ENCODE measurements around the gene PCDHA12. TPM values are rescaled to one million over a fixed set of nuclear protein-coding genes. Genes with fewer than 3 reads are reported as not detected.

The PCDHA12 gene
- polyA plus RNA-seq, 3 donors: not detected

GRCh38 chr5:140882591-140882899, 7.4 kb downstream of the PCDHA12 start:
- Histone ChIP-seq H3K9me3 (replicated peaks in 1 of 2; ENCODE audit: control insufficient read depth in 1 of 2, insufficient read depth in 1 of 2, low read length in 2 of 2) (peaks cover 35 to 43% of the 10 kb centered on the region in 2 donors), H3K4me3 (replicated peaks in 1 of 3; ENCODE audit: low read depth in 2 of 3, low read length in 3 of 3) (no peak overlapping the region), H3K9ac (ENCODE audit: insufficient read depth, low read length, poor library complexity, severe bottlenecking) (no peak overlapping the region), H3K36me3 (replicated peaks in 1 of 2; ENCODE audit: control insufficient read depth in 1 of 2, insufficient read depth in 2 of 2, low read length in 2 of 2) (no peaks in the 10 kb centered on the region), H3K4me1 (ENCODE audit: control insufficient read depth in 1 of 2, insufficient read depth in 2 of 2, low read length in 2 of 2) (no peaks in the 10 kb centered on the region), H3K27me3 (ENCODE audit: control insufficient read depth in 2 of 2, insufficient read depth in 2 of 2, low read length in 2 of 2) (peaks cover 0 to 18% of the 10 kb centered on the region in 2 donors), H3K79me2 (ENCODE audit: insufficient read depth, low read length) (no peaks in the 10 kb centered on the region), H3K27ac (ENCODE audit: low read depth in 1 of 2, low read length in 2 of 2) (no peak overlapping the region), H3K4me2 (replicated peaks; ENCODE audit: extremely low read depth, low read length, poor library complexity, severe bottlenecking) (no peak overlapping the region), H4K20me1 (ENCODE audit: insufficient read depth, low read length) (no peaks in the 10 kb centered on the region), H2AFZ (ENCODE audit: insufficient read depth, low read depth, low read length, poor library complexity, severe bottlenecking) (no peak overlapping the region)
- Mint-ChIP-seq H3K27ac (no peak overlapping the region), H3K36me3 (no peaks in the 10 kb centered on the region), H3K4me3 (peak overlapping the region in 1 of 2 donors; percentile 37), H3K4me1 (no peaks in the 10 kb centered on the region), H3K9me3 (peaks cover 32 to 41% (median 36%) of the 10 kb centered on the region in 7 donors), H3K27me3 (ENCODE audit: low read depth in 3 of 3) (peaks cover 2 to 32% (median 19%) of the 10 kb centered on the region in 3 donors)
- TF ChIP-seq, protein P1, sequence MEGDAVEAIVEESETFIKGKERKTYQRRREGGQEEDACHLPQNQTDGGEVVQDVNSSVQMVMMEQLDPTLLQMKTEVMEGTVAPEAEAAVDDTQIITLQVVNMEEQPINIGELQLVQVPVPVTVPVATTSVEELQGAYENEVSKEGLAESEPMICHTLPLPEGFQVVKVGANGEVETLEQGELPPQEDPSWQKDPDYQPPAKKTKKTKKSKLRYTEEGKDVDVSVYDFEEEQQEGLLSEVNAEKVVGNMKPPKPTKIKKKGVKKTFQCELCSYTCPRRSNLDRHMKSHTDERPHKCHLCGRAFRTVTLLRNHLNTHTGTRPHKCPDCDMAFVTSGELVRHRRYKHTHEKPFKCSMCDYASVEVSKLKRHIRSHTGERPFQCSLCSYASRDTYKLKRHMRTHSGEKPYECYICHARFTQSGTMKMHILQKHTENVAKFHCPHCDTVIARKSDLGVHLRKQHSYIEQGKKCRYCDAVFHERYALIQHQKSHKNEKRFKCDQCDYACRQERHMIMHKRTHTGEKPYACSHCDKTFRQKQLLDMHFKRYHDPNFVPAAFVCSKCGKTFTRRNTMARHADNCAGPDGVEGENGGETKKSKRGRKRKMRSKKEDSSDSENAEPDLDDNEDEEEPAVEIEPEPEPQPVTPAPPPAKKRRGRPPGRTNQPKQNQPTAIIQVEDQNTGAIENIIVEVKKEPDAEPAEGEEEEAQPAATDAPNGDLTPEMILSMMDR (IDR thresholded peaks at IDR 0.05): no peak
- 37% methylated on average over 11 of the region's 12 CpGs for WGBS (ENCODE audit: insufficient coverage)
- no peak for DNase-seq
- intact Hi-C loops (cut with micrococcal nuclease): no loop called here

DNA sequence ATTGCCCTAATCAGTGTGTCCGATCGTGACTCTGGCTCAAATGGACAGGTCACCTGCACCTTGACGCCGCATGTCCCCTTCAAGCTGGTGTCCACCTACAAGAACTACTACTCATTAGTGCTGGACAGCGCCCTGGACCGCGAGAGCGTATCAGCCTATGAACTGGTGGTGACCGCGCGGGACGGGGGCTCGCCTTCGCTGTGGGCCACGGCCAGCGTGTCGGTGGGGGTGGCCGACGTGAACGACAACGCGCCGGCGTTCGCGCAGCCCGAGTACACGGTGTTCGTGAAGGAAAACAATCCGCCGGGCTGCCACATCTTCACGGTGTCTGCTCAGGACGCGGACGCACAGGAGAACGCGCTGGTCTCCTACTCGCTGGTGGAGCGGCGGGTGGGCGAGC, 8.3 kb downstream of the PCDHA12 start:
- no peak for DNase-seq
- Histone ChIP-seq H3K27me3 (ENCODE audit: control insufficient read depth in 2 of 2, insufficient read depth in 2 of 2, low read length in 2 of 2) (peaks cover 0 to 18% of the 10 kb centered on the region in 2 donors), H3K4me1 (ENCODE audit: control insufficient read depth in 1 of 2, insufficient read depth in 2 of 2, low read length in 2 of 2) (no peaks in the 10 kb centered on the region), H3K9ac (ENCODE audit: insufficient read depth, low read length, poor library complexity, severe bottlenecking) (no peak overlapping the region), H3K9me3 (replicated peaks in 1 of 2; ENCODE audit: control insufficient read depth in 1 of 2, insufficient read depth in 1 of 2, low read length in 2 of 2) (peaks cover 34 to 42% of the 10 kb centered on the region in 2 donors), H4K20me1 (ENCODE audit: insufficient read depth, low read length) (no peaks in the 10 kb centered on the region), H2AFZ (ENCODE audit: insufficient read depth, low read depth, low read length, poor library complexity, severe bottlenecking) (no peak overlapping the region), H3K4me3 (replicated peaks in 1 of 3; ENCODE audit: low read depth in 2 of 3, low read length in 3 of 3) (no peak overlapping the region), H3K79me2 (ENCODE audit: insufficient read depth, low read length) (no peaks in the 10 kb centered on the region), H3K4me2 (replicated peaks; ENCODE audit: extremely low read depth, low read length, poor library complexity, severe bottlenecking) (no peak overlapping the region), H3K36me3 (replicated peaks in 1 of 2; ENCODE audit: control insufficient read depth in 1 of 2, insufficient read depth in 2 of 2, low read length in 2 of 2) (no peaks in the 10 kb centered on the region), H3K27ac (ENCODE audit: low read depth in 1 of 2, low read length in 2 of 2) (no peak overlapping the region)
- peaks cover 32 to 45% (median 34%) of the 10 kb centered on the region in 7 donors for H3K9me3 Mint-ChIP-seq
- 41% methylated on average over 41 of the region's 41 CpGs for WGBS (ENCODE audit: insufficient coverage)
- H3K27me3 Mint-ChIP-seq (ENCODE audit: low read depth in 3 of 3): peaks cover 2 to 32% (median 19%) of the 10 kb centered on the region in 3 donors
- H3K27ac Mint-ChIP-seq: no peak overlapping the region
- no peaks in the 10 kb centered on the region for H3K36me3 Mint-ChIP-seq
- intact Hi-C loops (cut with micrococcal nuclease): no loop called here
- H3K4me1 Mint-ChIP-seq: no peaks in the 10 kb centered on the region
- TF ChIP-seq, protein P1 (IDR thresholded peaks at IDR 0.05): no peak
- H3K4me3 Mint-ChIP-seq: no peak overlapping the region

Measured in CD14-positive monocyte (primary cell).